Mononuclear cell (primary cell): ENCODE data around the gene SLC7A8. TPM values are rescaled to one million over a fixed set of nuclear protein-coding genes. Genes with fewer than 3 reads are reported as not detected.

Source experiments
- H3K27me3 ChIP-seq: 2 replicates; pipeline ENCODE4 v1.6.0; 2011; ENCODE audit warnings: low read length, control low read depth; ENCODE audit not compliant: insufficient read depth
- H3K4me1 ChIP-seq: 2 replicates; pipeline ENCODE4 v1.5.1; 2011; ENCODE audit warnings: mild to moderate bottlenecking, low read length, control low read depth; ENCODE audit not compliant: insufficient read depth
- H3K4me3 ChIP-seq: 2 replicates; pipeline ENCODE4 v1.5.1; 2011; ENCODE audit warnings: mild to moderate bottlenecking, low read length, moderate library complexity
- H3K9me3 ChIP-seq: 2 replicates; pipeline ENCODE4 v1.5.1; 2011; ENCODE audit warnings: low read depth, mild to moderate bottlenecking, control low read depth, low read length
- total RNA-seq: library from RNA; depleted of rRNA; stranded (reverse); fragments of >200 nt; gene quantifications from one replicate; pipeline ENCODE4 v1.2.3, GENCODE V29; 2012

Gene SLC7A8
- total RNA-seq, 1 donor, result 0.21 TPM

DNA sequence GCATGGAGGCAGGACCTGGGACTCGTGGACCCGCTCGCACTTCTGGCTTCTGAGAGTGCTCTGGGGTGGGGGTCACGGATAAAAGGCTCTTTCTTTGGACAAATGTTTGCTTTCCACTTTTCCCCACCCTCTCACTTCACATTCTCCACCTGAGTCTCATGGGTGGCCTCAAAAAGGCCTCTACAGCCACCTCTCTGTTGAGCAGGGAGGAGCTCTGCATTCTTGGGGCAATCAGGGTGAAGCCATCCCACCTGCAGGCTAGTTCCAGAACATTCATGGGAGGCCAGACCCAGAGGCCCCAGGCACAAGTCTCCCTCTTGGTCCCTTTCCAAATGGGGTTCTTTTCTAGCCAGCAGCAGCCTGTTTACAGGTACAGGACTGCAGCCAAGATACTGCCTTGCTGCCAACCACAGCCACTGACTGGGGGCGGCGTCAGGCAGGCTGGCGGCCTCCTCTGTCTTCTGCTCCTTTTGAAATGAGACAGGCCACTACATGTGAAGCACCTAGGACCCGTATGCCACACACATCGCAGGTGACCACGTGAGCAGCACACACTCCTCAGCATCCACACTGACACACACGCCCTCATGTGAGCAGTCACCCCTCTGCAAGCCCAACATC is 46.2 kb downstream of the SLC7A8 start:
- Histone ChIP-seq H3K4me3 (no peak overlapping the region), H3K27me3 (no peaks in the 10 kb centered on the region), H3K4me1 (no peaks in the 10 kb centered on the region), H3K9me3 (no peaks in the 10 kb centered on the region)

DNA sequence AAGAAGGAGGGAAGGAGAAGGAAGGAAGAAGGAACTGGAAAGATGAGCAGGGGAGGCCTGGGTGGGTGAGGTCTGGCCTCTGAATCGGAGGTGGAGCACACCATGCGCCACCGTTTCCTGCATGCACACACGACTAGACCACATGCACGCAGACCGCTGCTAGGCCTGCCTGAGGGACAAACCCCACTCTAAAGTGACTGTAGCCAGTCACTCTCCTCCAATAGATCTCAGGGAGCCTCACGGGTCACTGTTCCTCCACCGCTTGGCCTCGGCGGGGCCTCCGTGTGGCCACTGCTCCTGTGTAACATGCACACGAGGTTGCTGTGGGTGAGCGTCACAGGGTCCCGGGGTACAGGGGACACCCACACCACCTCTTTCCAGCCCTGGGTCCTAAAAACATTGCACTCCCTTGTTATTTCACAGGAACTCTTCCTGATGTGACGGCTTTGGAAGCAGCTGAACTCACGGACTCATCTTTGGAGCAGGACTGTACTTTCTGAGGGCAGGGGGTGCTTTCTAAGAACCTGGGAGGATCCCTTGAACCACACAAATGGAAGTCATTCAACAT is 46.8 kb downstream of the SLC7A8 start:
- no peak overlapping the region for H3K4me3 ChIP-seq
- no peaks in the 10 kb centered on the region for H3K4me1 ChIP-seq
- H3K27me3 ChIP-seq, result no peaks in the 10 kb centered on the region
- no peaks in the 10 kb centered on the region for H3K9me3 ChIP-seq

DNA sequence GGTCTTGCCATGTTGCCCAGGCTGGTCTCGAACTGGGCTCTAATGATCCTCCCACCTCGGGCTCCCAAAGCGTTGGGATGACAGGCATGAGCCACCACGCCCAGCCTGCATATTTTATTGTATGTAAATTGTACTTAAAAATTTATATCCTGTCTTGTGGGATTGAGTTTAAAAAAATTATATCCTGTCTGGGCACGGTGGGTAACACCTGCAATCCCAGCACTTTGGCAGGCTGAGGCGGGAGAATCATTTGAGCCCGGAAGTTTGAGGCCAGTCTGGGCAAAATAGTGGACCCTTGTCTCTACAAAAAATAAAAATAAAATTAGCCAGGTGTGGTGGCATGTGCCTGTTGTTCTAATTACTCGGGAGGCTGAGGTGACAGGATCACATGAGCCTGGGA is 50.5 kb downstream of the SLC7A8 start:
- Histone ChIP-seq H3K4me3 (no peak overlapping the region), H3K9me3 (no peaks in the 10 kb centered on the region), H3K27me3 (no peaks in the 10 kb centered on the region), H3K4me1 (peaks cover 18% of the 10 kb centered on the region)

DNA sequence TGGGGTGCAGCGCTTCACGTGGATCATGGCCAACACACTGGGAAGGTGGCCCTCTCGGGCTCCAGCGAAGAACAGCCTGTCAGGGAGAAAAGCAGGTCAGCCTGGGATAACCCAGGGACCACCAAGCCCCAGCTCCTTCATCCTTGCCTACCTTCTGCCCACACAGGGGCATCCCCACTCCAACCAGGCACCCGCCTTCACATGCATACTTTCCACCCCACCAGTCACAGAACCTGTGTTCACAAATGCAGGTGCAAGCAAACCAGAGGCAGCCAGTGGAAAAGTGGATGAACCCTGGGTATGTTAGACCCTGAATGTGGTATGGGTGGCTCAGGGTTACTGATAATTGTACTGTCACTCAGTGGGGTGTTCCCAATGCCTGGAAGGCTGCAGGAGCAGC is 52.0 kb downstream of the SLC7A8 start:
- Histone ChIP-seq H3K9me3 (no peaks in the 10 kb centered on the region), H3K27me3 (no peaks in the 10 kb centered on the region), H3K4me3 (no peak overlapping the region), H3K4me1 (peaks cover 18% of the 10 kb centered on the region)

DNA sequence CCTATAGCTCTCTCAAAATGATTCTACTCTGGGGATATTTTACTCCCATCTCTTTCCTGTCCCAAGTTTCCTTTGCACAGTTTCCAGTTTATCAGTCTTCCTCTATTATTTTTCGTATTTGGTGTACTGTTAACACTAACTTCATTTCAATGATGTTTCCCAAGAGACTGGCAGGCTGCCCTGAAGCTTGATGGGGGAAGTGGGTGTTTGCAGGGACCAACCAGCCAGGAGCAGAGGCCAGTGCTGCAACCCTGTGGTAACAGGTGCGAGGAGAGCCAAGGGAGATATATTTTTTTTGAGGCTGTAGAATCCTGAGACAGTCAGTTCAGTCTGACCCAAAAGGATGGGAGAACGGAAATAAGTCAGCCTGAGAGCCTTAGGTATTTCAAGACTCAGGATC is 52.6 kb downstream of the SLC7A8 start:
- Histone ChIP-seq H3K4me3 (no peak overlapping the region), H3K27me3 (no peaks in the 10 kb centered on the region), H3K9me3 (no peaks in the 10 kb centered on the region)

DNA sequence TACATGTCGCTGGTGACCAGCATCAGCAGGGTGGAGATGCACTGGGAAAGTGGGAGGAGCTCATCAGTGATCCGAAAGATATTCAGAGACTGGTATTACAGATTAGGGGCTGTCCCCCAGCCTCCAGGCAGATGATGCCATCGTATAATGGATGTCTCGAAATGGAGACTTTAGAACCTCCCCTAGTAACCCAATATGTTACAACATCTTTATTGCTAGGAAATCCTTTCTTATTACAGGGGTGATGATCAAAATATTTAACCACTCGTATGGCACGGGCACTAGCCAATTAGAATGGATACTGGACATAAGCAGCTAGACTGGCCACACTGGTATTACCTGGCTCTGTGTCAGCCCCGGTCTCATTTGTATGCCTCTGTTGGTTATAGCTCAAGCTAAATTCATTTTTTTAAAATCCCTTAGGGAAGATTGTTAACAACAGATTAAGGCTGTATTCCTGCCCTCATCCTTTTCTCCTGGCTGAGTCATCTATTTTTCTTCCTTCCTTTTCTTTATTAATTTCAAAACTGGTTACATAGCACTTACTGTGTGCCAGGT is 53.6 kb downstream of the SLC7A8 start:
- Histone ChIP-seq H3K4me1 (peaks cover 18% of the 10 kb centered on the region), H3K27me3 (no peaks in the 10 kb centered on the region), H3K9me3 (no peaks in the 10 kb centered on the region), H3K4me3 (no peak overlapping the region)

More for the DNA sequence above, 52.6 kb downstream of the SLC7A8 start:
- H3K4me1 ChIP-seq, result peaks cover 18% of the 10 kb centered on the region

DNA sequence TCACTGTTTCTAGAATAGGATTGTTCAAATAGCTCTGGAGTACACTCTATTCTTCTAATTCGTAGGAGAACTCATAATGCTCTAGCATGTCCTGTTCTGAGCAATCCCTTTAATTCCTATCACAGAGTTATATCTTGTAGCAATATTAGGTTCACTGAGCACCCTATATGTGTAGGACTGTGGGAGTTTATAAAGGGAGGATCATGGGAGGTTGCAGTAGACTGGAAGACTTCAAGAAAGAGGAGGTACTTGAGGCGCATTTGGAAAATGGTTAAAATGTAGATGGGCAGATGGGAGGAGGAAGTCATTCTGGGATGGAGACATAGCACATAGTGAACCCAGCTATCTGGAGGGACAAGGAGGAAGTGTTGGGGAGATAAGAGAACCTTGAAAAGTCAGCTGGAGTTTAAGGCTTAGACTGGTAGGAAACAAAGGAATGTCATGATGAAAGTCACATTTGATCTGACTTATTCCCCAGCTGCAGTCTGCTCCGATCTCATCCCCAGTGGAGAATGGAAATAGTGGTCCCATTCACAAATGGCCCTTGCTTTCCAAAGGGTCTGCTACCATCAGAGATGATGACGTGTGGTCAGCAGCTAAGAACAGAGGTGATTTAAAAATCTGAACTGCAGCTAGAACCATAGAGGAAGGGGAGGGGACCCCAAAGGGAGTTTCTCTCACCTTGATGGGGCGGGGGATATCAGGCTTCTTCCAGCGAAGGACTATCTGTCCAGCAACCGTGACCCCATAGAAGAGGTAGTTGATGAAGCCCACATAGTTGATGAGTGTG is 54.3 kb downstream of the SLC7A8 start:
- Histone ChIP-seq H3K4me1 (peaks cover 18% of the 10 kb centered on the region), H3K27me3 (no peaks in the 10 kb centered on the region), H3K4me3 (no peak overlapping the region), H3K9me3 (no peaks in the 10 kb centered on the region)

DNA sequence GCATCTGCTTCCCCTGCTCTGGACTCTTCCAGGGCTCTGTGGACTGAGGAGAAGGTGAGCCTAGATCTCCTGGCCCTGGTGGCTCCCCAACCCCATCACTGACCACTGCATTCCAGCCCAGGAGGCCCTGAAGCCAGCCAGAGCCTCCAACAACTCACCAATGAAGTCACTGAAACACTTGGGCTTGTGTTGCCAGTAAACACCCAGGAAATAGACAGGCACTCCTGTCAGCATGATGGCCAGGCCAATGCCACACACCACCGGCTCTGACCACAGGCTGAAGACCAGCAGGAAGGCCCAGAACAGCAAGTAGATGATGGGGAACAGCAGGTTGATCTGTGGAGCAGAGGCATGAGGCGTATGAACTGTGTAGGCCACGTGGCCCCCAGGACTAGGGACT is 55.6 kb downstream of the SLC7A8 start:
- no peak overlapping the region for H3K4me3 ChIP-seq
- H3K9me3 ChIP-seq, result no peaks in the 10 kb centered on the region
- peaks cover 18% of the 10 kb centered on the region for H3K4me1 ChIP-seq
- no peaks in the 10 kb centered on the region for H3K27me3 ChIP-seq

DNA sequence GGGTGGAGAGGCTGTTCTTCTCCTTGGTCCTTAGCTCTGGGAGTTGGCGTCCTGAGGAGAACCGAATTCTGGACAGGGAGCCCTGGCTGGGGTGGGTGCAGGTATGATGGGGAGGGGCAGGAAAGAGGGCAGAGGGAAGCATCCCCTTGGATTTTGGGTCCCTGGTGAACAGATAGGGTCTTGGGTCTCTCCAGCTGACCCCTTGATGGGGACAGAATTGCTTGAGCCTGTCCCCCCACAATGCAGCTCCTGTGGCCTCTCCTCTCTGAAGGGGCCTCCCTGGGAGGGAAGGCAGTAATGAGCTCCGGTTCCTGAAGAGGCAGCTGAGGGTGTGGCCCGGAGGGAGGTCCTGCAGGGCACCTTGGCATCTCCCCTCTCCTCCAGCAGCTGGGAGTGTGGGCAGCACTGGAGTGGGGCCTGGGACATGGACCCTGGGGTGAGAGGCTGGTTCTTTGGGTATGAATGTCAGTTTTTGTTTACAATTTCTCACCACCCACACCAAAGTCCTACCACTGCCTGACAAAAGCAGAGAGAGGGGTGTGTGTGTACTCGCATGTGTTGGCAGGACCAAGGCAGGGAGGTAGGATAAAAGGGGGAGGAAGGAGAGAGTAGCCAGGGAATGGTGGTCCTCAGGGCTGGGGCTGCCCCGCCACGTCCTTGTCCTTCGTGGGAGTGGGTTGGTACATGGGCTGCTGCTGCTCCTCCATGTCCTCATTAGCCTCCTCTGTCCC is 56.7 kb downstream of the SLC7A8 start:
- H3K27me3 ChIP-seq, result no peaks in the 10 kb centered on the region
- peaks cover 19% of the 10 kb centered on the region for H3K4me1 ChIP-seq
- H3K9me3 ChIP-seq, result no peaks in the 10 kb centered on the region
- no peak overlapping the region for H3K4me3 ChIP-seq

DNA sequence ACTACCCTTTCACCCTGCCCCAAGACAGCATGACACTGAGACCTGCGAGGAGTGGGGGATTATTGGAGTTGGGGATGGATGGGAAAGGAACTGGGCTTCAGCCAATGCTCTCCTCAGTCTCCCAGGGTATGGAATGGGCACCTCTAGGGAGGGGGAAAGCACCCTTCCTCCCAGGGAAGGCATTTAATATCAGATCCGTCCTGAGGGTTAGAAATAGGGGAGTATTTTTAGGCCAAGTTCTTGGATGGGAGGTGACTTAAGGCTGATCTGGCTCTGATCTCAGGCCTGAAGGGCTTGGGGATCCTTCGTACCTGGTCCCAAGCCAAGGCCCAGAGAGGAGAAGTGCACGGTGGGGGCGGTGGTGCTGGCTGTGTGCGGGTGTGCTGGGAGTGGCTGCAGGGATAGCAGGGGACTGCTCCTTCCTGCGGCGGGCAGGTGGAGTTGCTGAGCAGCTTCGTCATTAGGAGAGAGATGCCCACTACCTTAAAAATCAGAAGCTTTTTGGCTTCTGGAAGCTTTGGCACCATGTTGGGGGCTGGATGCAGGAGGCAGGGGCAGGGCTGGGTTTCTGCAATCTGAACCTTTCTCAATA is 57.4 kb downstream of the SLC7A8 start:
- peaks cover 22% of the 10 kb centered on the region for H3K4me1 ChIP-seq
- no peaks in the 10 kb centered on the region for H3K9me3 ChIP-seq
- H3K27me3 ChIP-seq, result no peaks in the 10 kb centered on the region
- H3K4me3 ChIP-seq, result no peak overlapping the region

DNA sequence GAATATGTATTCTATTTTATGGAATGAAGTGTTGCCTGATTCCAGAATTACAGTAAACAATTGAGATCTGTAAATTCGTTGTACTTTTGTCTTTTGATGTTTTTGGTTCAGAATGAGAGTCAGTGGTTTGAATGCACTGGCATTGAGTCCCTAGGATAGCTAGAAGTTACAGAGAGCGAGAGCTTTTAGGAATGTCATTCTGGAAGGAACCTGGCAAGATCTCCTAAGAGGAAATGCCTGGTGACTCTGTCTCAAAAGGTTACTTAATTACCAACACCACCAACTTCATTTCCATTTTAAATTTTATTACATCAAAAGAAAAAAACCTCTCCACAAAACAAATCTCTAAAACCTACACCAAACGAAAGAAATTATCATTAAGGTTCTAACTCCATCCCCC is 58.4 kb downstream of the SLC7A8 start:
- Histone ChIP-seq H3K9me3 (no peaks in the 10 kb centered on the region), H3K4me1 (peaks cover 22% of the 10 kb centered on the region), H3K27me3 (no peaks in the 10 kb centered on the region), H3K4me3 (no peak overlapping the region)

DNA sequence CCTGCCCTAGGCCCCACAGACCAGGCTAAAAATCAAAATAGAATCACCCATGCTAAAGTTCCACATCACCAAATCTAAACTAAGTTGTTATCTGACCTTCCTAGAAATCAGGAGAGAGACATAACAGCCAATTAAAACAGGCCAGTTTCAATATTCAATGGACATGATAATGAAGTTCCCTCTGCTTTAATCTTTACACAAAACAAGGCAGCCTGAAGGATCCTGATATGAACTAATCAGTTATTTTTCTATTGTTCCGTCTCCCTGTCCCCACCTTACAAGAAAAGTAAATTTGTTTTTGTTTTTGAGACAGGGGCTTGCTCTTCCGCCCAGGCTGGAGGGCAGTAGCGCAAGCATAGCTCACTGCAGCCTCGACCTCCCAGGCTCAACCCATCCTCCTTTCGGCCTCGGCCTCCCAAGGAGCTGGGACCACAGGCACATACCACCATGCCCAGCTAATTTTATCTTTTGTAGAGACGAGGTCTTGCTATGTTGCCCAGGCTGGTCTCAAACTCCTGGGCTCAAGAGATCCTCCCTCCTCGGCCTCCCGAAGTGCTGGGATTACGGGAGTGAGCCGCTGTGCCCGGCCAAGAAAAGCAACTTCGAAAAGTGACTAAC is 59.0 kb downstream of the SLC7A8 start:
- no peak overlapping the region for H3K4me3 ChIP-seq
- H3K27me3 ChIP-seq, result no peaks in the 10 kb centered on the region
- no peaks in the 10 kb centered on the region for H3K9me3 ChIP-seq
- H3K4me1 ChIP-seq, result peaks cover 24% of the 10 kb centered on the region

DNA sequence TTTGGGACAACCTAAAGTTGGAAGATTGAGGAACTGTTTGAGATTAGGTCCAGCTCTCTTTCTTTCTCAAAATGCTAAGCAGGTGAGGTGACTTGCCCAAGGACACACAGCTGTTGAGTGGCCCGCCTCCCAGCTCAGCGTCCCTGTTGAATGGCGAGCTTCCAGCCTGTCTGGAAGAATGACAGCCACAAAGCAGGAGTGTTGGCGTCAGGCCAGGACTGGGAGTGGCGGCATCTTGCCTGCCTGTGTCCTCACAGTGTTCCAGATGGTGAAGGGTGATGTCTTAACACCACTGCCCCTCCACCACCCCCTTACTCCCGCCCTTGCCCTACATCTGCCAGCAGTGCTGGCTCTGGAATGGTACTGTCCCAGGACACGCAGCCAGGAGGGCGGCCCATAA is 60.0 kb downstream of the SLC7A8 start:
- Histone ChIP-seq H3K27me3 (no peaks in the 10 kb centered on the region), H3K4me3 (no peak overlapping the region), H3K4me1 (peaks cover 33% of the 10 kb centered on the region), H3K9me3 (no peaks in the 10 kb centered on the region)

DNA sequence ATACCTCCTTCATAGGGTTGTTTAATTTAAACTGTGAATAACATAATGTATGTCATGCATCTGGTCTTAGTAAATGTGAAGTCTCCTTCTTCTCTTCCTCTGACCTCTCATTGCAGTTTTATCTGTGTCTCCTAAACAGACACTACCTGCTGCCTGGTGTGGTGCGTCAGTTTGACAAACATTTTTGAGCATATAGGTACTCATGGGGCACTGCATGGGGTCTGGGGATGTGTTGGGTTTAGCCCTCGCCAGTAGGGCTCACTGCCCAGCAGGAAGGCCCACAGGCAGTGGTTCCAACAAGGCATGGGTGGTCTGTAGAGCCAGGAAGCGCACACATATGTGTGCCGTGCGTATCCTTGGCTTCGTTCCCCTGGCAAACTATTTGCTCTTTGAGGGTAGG is 61.4 kb downstream of the SLC7A8 start:
- Histone ChIP-seq H3K9me3 (no peaks in the 10 kb centered on the region), H3K4me3 (no peak overlapping the region), H3K4me1 (peaks cover 46% of the 10 kb centered on the region), H3K27me3 (no peaks in the 10 kb centered on the region)
